Stimulated activated CD4-positive, alpha-beta T cell treated with anti-CD3 and anti-CD28 coated beads, Interleukin-2, amount 100 ng/mL, for 4 hours (primary cell): Measurements from ENCODE around the gene HSF4.

Experiments
- DNase-seq: peaks from one replicate; pipeline ENCODE4 v3.0.0-alpha.2; 2020; ENCODE audit warnings: low read depth

The HSF4 gene

GRCh38 chr16:67150047-67150832 lies 14.3 kb upstream of the HSF4 start:
- peak; percentile 63 for DNase-seq

GRCh38 chr16:67150833-67151396 lies 13.6 kb upstream of the HSF4 start, which contains the start of gene B3GNT9:
TSS of gene B3GNT9 (minus strand) at chr16:67150998. CDS start at chr16:67150485, 513 bp downstream.
- no peak for DNase-seq

- no peak for DNase-seq
Observed at GRCh38 chr16:67151431-67152097, 13.0 kb upstream of the HSF4 start.

GRCh38 chr16:67154578-67155294 lies 9.8 kb upstream of the HSF4 start:
- DNase-seq = no peak

- DNase-seq = peak; percentile 71
Observed at GRCh38 chr16:67155295-67156142, 9.0 kb upstream of the HSF4 start.

GRCh38 chr16:67156143-67156844 lies 8.3 kb upstream of the HSF4 start:
- DNase-seq = no peak

- DNase-seq = no peak
Observed at GRCh38 chr16:67157106-67157748, 7.3 kb upstream of the HSF4 start.

GRCh38 chr16:67157892-67158635 lies 6.5 kb upstream of the HSF4 start:
- DNase-seq = no peak

- peak; percentile 75 for DNase-seq
Observed at GRCh38 chr16:67158637-67159600, 5.6 kb upstream of the HSF4 start.

GRCh38 chr16:67161595-67162058 lies 2.9 kb upstream of the HSF4 start:
- DNase-seq = no peak

GRCh38 chr16:67162506-67163163 lies 1.9 kb upstream of the HSF4 start:
- no peak for DNase-seq

- no peak for DNase-seq
Observed at GRCh38 chr16:67163164-67163998, 1.2 kb upstream of the HSF4 start.

GRCh38 chr16:67163999-67164558 lies 466 bp upstream of the HSF4 start:
- DNase-seq = no peak

- DNase-seq = no peak
Observed at GRCh38 chr16:67165121-67166078, 855 bp downstream of the HSF4 start.

- DNase-seq = no peak
Observed at GRCh38 chr16:67166110-67166547, 1.6 kb downstream of the HSF4 start.
